WTC11 (cell line): ENCODE data around the gene EEIG2. TPM values are rescaled to one million over a fixed set of nuclear protein-coding genes. Genes with fewer than 3 reads are reported as not detected.

ENCODE experiments used
- ATAC-seq: fragments of 200-7000 bp; cut with Tn5 transposase; 2 replicates; pipeline ENCODE4 v1.10.0; 2021; ENCODE audit warnings: mild to moderate bottlenecking, moderate library complexity
- CTCF ChIA-PET: fragments of 300-600 bp; sonication (Branson Sonifier 250); formaldehyde crosslinking; loops from one replicate; lab custom pipeline; 2021; ENCODE audit warnings: antibody characterized with exemption; lab: Charles Lee
- POLR2A ChIA-PET: fragments of 350-600 bp; sonication (Branson Sonifier 250); formaldehyde crosslinking; loops from one replicate; lab custom pipeline; 2021; ENCODE audit warnings: antibody characterized with exemption; lab: Charles Lee
- DNase-seq: peaks from one replicate; pipeline ENCODE4 v3.0.0; 2021; ENCODE audit warnings: low spot score
- H3K27ac Mint-ChIP-seq: 2 replicates; pipeline ENCODE4 v1.8.0; 2021; ENCODE audit warnings: mixed read lengths
- H3K27me3 Mint-ChIP-seq: 2 replicates; pipeline ENCODE4 v1.8.0; 2021; ENCODE audit warnings: low read depth, mild to moderate bottlenecking, moderate library complexity, mixed read lengths
- H3K36me3 Mint-ChIP-seq: 2 replicates; pipeline ENCODE4 v1.8.0; 2021; ENCODE audit warnings: mixed read lengths
- H3K4me1 Mint-ChIP-seq: 2 replicates; pipeline ENCODE4 v1.8.0; 2022; ENCODE audit warnings: mixed read lengths
- H3K4me3 Mint-ChIP-seq: 2 replicates; pipeline ENCODE4 v1.8.0; 2021; ENCODE audit warnings: mild to moderate bottlenecking, moderate library complexity, mixed read lengths
- H3K9me3 Mint-ChIP-seq: 2 replicates; pipeline ENCODE4 v1.8.0; 2021; ENCODE audit warnings: mixed read lengths
- AR ChIP-seq: fragments of 250-450 bp; sonication (Bioruptor Pico); IDR thresholded peaks from 2 replicates; pipeline ENCODE4 v1.9.0; 2021; ENCODE audit warnings: mild to moderate bottlenecking
- ATF2 ChIP-seq: sonication (generic); formaldehyde crosslinking; IDR thresholded peaks from 2 replicates; pipeline ENCODE4 v1.8.1; 2022; ENCODE audit warnings: low read depth, missing genetic modification reagents, borderline replicate concordance
- CDX4 ChIP-seq: fragments of 250-450 bp; sonication (Bioruptor Pico); IDR thresholded peaks from 2 replicates; pipeline ENCODE4 v1.9.0; 2021; ENCODE audit warnings: moderate library complexity, mild to moderate bottlenecking, inconsistent platforms, borderline replicate concordance
- CTCF ChIP-seq: fragments of 200-600 bp; IDR thresholded peaks from 2 replicates; pipeline ENCODE4 v1.8.0; 2022; ENCODE audit warnings: antibody characterized with exemption
- E2F1 ChIP-seq: sonication (generic); formaldehyde crosslinking; IDR thresholded peaks from 2 replicates; pipeline ENCODE4 v1.8.0; 2022; ENCODE audit warnings: mild to moderate bottlenecking, missing genetic modification reagents
- EMX1 ChIP-seq: fragments of 250-450 bp; sonication (Bioruptor Pico); IDR thresholded peaks from 2 replicates; pipeline ENCODE4 v1.8.0; 2021; ENCODE audit warnings: mild to moderate bottlenecking
- ERG ChIP-seq: fragments of 250-450 bp; sonication (Bioruptor Pico); IDR thresholded peaks from 2 replicates; pipeline ENCODE4 v1.8.0; 2021; ENCODE audit warnings: mild to moderate bottlenecking
- HMGA2 ChIP-seq: fragments of 250-450 bp; sonication (Bioruptor Pico); IDR thresholded peaks from 2 replicates; pipeline ENCODE4 v1.4.0; 2021; ENCODE audit warnings: mild to moderate bottlenecking, moderate library complexity
- IRF2 ChIP-seq: sonication (generic); formaldehyde crosslinking; IDR thresholded peaks from 2 replicates; pipeline ENCODE4 v1.8.0; 2022; ENCODE audit warnings: low read depth, missing genetic modification reagents, borderline replicate concordance
- NFE2L1 ChIP-seq: sonication (generic); formaldehyde crosslinking; IDR thresholded peaks from 2 replicates; pipeline ENCODE4 v1.8.1; 2023; ENCODE audit warnings: missing genetic modification reagents
- NFYB ChIP-seq: sonication (generic); formaldehyde crosslinking; conservative IDR thresholded peaks from 2 replicates; pipeline ENCODE4 v1.8.0; 2022; ENCODE audit warnings: low read depth, missing genetic modification reagents
- OVOL2 ChIP-seq: fragments of 250-450 bp; sonication (Bioruptor Pico); IDR thresholded peaks from 2 replicates; pipeline ENCODE4 v1.9.0; 2021; ENCODE audit warnings: mild to moderate bottlenecking, borderline replicate concordance
- ZNF219 ChIP-seq: sonication (generic); formaldehyde crosslinking; IDR thresholded peaks from 2 replicates; pipeline ENCODE4 v1.8.0; 2023; ENCODE audit warnings: missing genetic modification reagents, mild to moderate bottlenecking, borderline replicate concordance
- ZNF416 ChIP-seq: fragments of 250-450 bp; sonication (Bioruptor Pico); IDR thresholded peaks from 2 replicates; pipeline ENCODE4 v1.9.0; 2021; ENCODE audit warnings: mild to moderate bottlenecking, inconsistent platforms
- ZNF423 ChIP-seq: fragments of 250-450 bp; sonication (Bioruptor Pico); IDR thresholded peaks from 2 replicates; pipeline ENCODE4 v2.1.2; 2022; ENCODE audit warnings: mild to moderate bottlenecking, moderate library complexity
- ZNF425 ChIP-seq: fragments of 250-450 bp; sonication (Bioruptor Pico); conservative IDR thresholded peaks from 2 replicates; pipeline ENCODE4 v1.9.0; 2021; ENCODE audit warnings: mild to moderate bottlenecking
- ZNF512 ChIP-seq: sonication (generic); formaldehyde crosslinking; IDR thresholded peaks from 2 replicates; pipeline ENCODE4 v1.8.1; 2022; ENCODE audit warnings: missing genetic modification reagents, borderline replicate concordance
- total RNA-seq: library from RNA; stranded (reverse); gene quantifications from 3 replicates; pipeline ENCODE4 v1.2.3, GENCODE V29; 2021

Gene EEIG2
- total RNA-seq, 1 experiment from 2014 or later = 65.7 TPM

- H3K36me3 Mint-ChIP-seq = peaks cover 17% of the 10 kb centered on the region
- TF ChIP-seq ATF2 (CRISPR knock-in tag) (no peak), ZNF425 (CRISPR knock-in tag) (no peak), EMX1 (CRISPR knock-in tag) (no peak), ZNF423 (no peak), ZNF512 (CRISPR knock-in tag) (no peak), HMGA2 (CRISPR knock-in tag) (no peak), CTCF (no peak), ZNF416 (CRISPR knock-in tag) (no peak), IRF2 (CRISPR knock-in tag) (no peak), E2F1 (CRISPR knock-in tag) (no peak), NFYB (CRISPR knock-in tag) (no peak), CDX4 (CRISPR knock-in tag) (no peak)
Observed at GRCh38 chr1:108532730-108533129, 27.2 kb upstream of the EEIG2 start.

GRCh38 chr1:108533351-108534083 is 26.4 kb upstream of the EEIG2 start:
- peaks cover 25% of the 10 kb centered on the region for H3K36me3 Mint-ChIP-seq
- no peaks in the 10 kb centered on the region; the same call in 1 of the 2 replicates for H3K27me3 Mint-ChIP-seq
- H3K9me3 Mint-ChIP-seq = peaks cover 16% of the 10 kb centered on the region
- ChIA-PET CTCF (interaction anchor here (3.7 kb wide), 1 partner anchor 26 kb away, joined by 24 read pairs; the partner anchor contains the start of gene EEIG2), POLR2A (interaction anchor here (0.6 to 1.0 kb wide), 2 partner anchors 26 to 210 kb away, joined by 3 to 4 read pairs; partner anchors contain the start of gene EEIG2)
- ATAC-seq (peak; percentile 83), DNase-seq (peak; percentile 16)
- H3K4me3 Mint-ChIP-seq = peak overlapping the region; percentile 43; the same call in 1 of the 2 replicates
- peaks cover 40% of the 10 kb centered on the region for H3K4me1 Mint-ChIP-seq
- peak overlapping the region; percentile 96 for H3K27ac Mint-ChIP-seq
- TF ChIP-seq OVOL2 (CRISPR knock-in tag) (no peak), NFE2L1 (no peak), EMX1 (CRISPR knock-in tag) (no peak), ZNF219 (CRISPR knock-in tag) (no peak), ERG (CRISPR knock-in tag) (no peak), AR (CRISPR knock-in tag) (no peak), ZNF512 (CRISPR knock-in tag) (no peak)

More at GRCh38 chr1:108532730-108533129, 27.2 kb upstream of the EEIG2 start:
- peaks cover 10% of the 10 kb centered on the region for H3K9me3 Mint-ChIP-seq
- H3K4me3 Mint-ChIP-seq = no peak overlapping the region
- peak overlapping the region; percentile 69 for H3K27ac Mint-ChIP-seq
- DNase-seq = no peak
- ChIA-PET POLR2A (interaction anchor here (0.5 kb wide), 1 partner anchor 26 kb away, joined by 3 read pairs; no protein-coding TSS in a partner anchor), CTCF (interaction anchor here (3.7 kb wide), 1 partner anchor 27 kb away, joined by 24 read pairs; the partner anchor contains the start of gene EEIG2)
- H3K4me1 Mint-ChIP-seq = peaks cover 32% of the 10 kb centered on the region
- no peak for ATAC-seq
- no peaks in the 10 kb centered on the region; the same call in 1 of the 2 replicates for H3K27me3 Mint-ChIP-seq
